Dermis microvascular lymphatic vessel endothelial cell (primary cell): ENCODE measurements around the gene FILIP1. TPM values are rescaled to one million over a fixed set of nuclear protein-coding genes. Genes with fewer than 3 reads are reported as not detected.
A peak's percentile ranks its signal among the peaks of the same experiment; 100 is the strongest.

Source experiments
- DNase-seq, 2 donors: peaks; one replicate each; pipeline versions ENCODE4 v3.0.0 to v3.0.0-alpha.2; 2010; ENCODE audit warnings: low read depth in 2 of 2
- total RNA-seq: library from RNA; depleted of rRNA; stranded (reverse); fragments of >200 nt; gene quantifications from 2 replicates; pipeline ENCODE4 v1.2.1, GENCODE V29; 2014

Gene FILIP1
- total RNA-seq, 1 donor from 2014 or later = 1.7 TPM

GRCh38 chr6:75347898-75348610 is 145.5 kb downstream of the FILIP1 start:
- no peak for DNase-seq

- DNase-seq = no peak
These were observed 148.2 kb downstream of the FILIP1 start for GRCh38 chr6:75345413-75345812.

GRCh38 chr6:75344455-75344854 is 149.1 kb downstream of the FILIP1 start:
- DNase-seq = no peak

- no peak for DNase-seq
These were observed 149.6 kb downstream of the FILIP1 start for GRCh38 chr6:75344021-75344420.

GRCh38 chr6:75337835-75338580 is 155.6 kb downstream of the FILIP1 start:
- DNase-seq = peak in 1 of 2 donors; percentile 45

GRCh38 chr6:75334266-75335040 is 159.1 kb downstream of the FILIP1 start:
- DNase-seq = peak; percentile 24 to 88

- no peak for DNase-seq
These were observed 159.9 kb downstream of the FILIP1 start for GRCh38 chr6:75333676-75334200.

- no peak for DNase-seq
These were observed 162.4 kb downstream of the FILIP1 start for GRCh38 chr6:75331151-75331550.

GRCh38 chr6:75329703-75330102 is 163.9 kb downstream of the FILIP1 start:
- DNase-seq = no peak

- DNase-seq = no peak
These were observed 165.8 kb downstream of the FILIP1 start for GRCh38 chr6:75327807-75328206.

GRCh38 chr6:75326557-75327258 is 166.9 kb downstream of the FILIP1 start:
- DNase-seq = no peak

- no peak for DNase-seq
These were observed 174.7 kb downstream of the FILIP1 start for GRCh38 chr6:75318900-75319299.

- peak in 1 of 2 donors; percentile 56 for DNase-seq
These were observed 175.9 kb downstream of the FILIP1 start for GRCh38 chr6:75317503-75318206.

GRCh38 chr6:75315978-75316377 is 177.6 kb downstream of the FILIP1 start:
- no peak for DNase-seq

GRCh38 chr6:75308250-75308988 is 185.2 kb downstream of the FILIP1 start:
- no peak for DNase-seq

- DNase-seq = no peak
These were observed 186.1 kb downstream of the FILIP1 start for GRCh38 chr6:75307364-75308004.

- DNase-seq = peak in 1 of 2 donors; percentile 76
These were observed 187.5 kb downstream of the FILIP1 start for GRCh38 chr6:75306064-75306463.

- no peak for DNase-seq
These were observed 188.0 kb downstream of the FILIP1 start for GRCh38 chr6:75305573-75305972.

GRCh38 chr6:75302280-75302679 is 191.3 kb downstream of the FILIP1 start:
- no peak for DNase-seq
